Hepatocyte (in vitro differentiated cells): ENCODE data around the gene TGM2. TPM values are rescaled to one million over a fixed set of nuclear protein-coding genes. Genes with fewer than 3 reads are reported as not detected.
A peak's percentile ranks its signal among the peaks of the same experiment; 100 is the strongest.

Source experiments
- DNase-seq: peaks from one replicate; pipeline ENCODE4 v3.0.0-alpha.2; 2016; ENCODE audit warnings: low spot score
- H2AFZ ChIP-seq: fragments of 200-600 bp; sonication (generic); 2 replicates; pipeline ENCODE4 v1.6.0; 2016; ENCODE audit warnings: antibody characterized with exemption, mild to moderate bottlenecking
- H3K27ac ChIP-seq: fragments of 200-600 bp; sonication (generic); 2 replicates; pipeline ENCODE4 v1.5.1; 2016; ENCODE audit warnings: mild to moderate bottlenecking
- H3K27me3 ChIP-seq: fragments of 200-600 bp; sonication (generic); 2 replicates; pipeline ENCODE4 v1.6.1; 2016
- H3K36me3 ChIP-seq: fragments of 200-600 bp; sonication (generic); replicated peaks from 2 replicates; pipeline ENCODE4 v1.5.1; 2016; ENCODE audit warnings: low read depth; ENCODE audit not compliant: insufficient read depth
- H3K4me1 ChIP-seq: fragments of 200-600 bp; sonication (generic); 2 replicates; pipeline ENCODE4 v1.5.1; 2016; ENCODE audit warnings: mild to moderate bottlenecking, moderate library complexity; ENCODE audit not compliant: insufficient read depth
- H3K4me2 ChIP-seq: fragments of 200-600 bp; sonication (generic); 2 replicates; pipeline ENCODE4 v1.6.0; 2016
- H3K4me3 ChIP-seq: fragments of 200-600 bp; sonication (generic); 2 replicates; pipeline ENCODE4 v1.5.1; 2016; ENCODE audit warnings: mild to moderate bottlenecking
- H3K79me2 ChIP-seq: fragments of 200-600 bp; sonication (generic); 2 replicates; pipeline ENCODE4 v1.6.0; 2017; ENCODE audit warnings: mild to moderate bottlenecking
- H3K9me2 ChIP-seq: fragments of 200-600 bp; sonication (generic); replicated peaks from 2 replicates; pipeline ENCODE4 v1.6.0; 2017; ENCODE audit warnings: mild to moderate bottlenecking; ENCODE audit not compliant: insufficient read depth
- H3K9me3 ChIP-seq: fragments of 200-600 bp; sonication (generic); 2 replicates; pipeline ENCODE4 v1.5.1; 2016; ENCODE audit warnings: low read depth, mild to moderate bottlenecking
- H4K20me1 ChIP-seq: fragments of 200-600 bp; sonication (generic); 2 replicates; pipeline ENCODE4 v1.6.0; 2016; ENCODE audit warnings: mild to moderate bottlenecking; ENCODE audit not compliant: insufficient read depth, poor library complexity, severe bottlenecking
- EZH2 ChIP-seq: fragments of 200-600 bp; sonication (generic); IDR thresholded peaks from 2 replicates; pipeline ENCODE4 v1.6.1; 2016; ENCODE audit warnings: antibody characterized with exemption, mild to moderate bottlenecking, borderline replicate concordance
- EZH2phosphoT487 ChIP-seq: fragments of 200-600 bp; sonication (generic); IDR thresholded peaks from one replicate; pipeline ENCODE4 v1.6.1; 2018; ENCODE audit warnings: antibody characterized with exemption, mild to moderate bottlenecking, low read depth, moderate library complexity; ENCODE audit not compliant: unreplicated experiment, severe bottlenecking
- WGBS: methylation state at CpG from one replicate; pipeline ENCODE4 v1.1.6; 2016; ENCODE audit warnings: low lambda C conversion rate; ENCODE audit errors: missing lambda C conversion rate; 5-methylcytosine and 5-hydroxymethylcytosine counted together
- polyA plus RNA-seq: library from polyadenylated mRNA; unstranded; fragments of >200 nt; fragmentation: Nextera tagmentation; extraction: Ambion mirVana; gene quantifications from 2 replicates; pipeline ENCODE4 v1.2.1, GENCODE V29; 2016
- total RNA-seq: library from RNA; depleted of rRNA; stranded (reverse); fragments of >200 nt; gene quantifications from 2 replicates; pipeline ENCODE4 v1.2.3, GENCODE V29; 2014
- TF ChIP-seq, protein P1 (sequence below): fragments of 200-600 bp; sonication (generic); IDR thresholded peaks from 2 replicates; pipeline ENCODE4 v1.5.1; 2016; ENCODE audit warnings: antibody characterized with exemption, mild to moderate bottlenecking; ENCODE audit not compliant: poor library complexity

The TGM2 gene
- total and polyA plus RNA-seq, 2 experiments from 2014 or later = 85.8 to 133 TPM

DNA sequence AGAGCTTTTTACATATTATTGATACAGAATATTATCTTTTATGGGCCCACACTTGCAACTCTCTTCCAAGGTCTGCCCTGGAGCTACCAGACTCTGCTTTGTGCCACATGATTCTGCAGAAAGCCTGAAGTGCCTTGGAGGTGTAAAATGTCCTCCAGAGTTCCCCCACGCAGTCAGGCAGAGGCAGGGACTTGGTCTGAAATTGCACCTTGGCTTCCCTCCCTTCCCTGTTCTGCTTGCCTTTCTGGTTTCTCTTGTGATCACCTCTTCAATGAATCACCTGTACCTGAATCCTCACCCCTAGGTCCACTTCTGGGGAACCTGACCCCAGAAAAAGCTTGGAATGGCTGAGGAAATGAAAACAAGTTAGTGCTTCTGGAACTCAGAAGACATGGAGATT is 43.0 kb upstream of the TGM2 start:
- TF ChIP-seq EZH2 (no peak), EZH2phosphoT487 (no peak)
- TF ChIP-seq, protein P1, sequence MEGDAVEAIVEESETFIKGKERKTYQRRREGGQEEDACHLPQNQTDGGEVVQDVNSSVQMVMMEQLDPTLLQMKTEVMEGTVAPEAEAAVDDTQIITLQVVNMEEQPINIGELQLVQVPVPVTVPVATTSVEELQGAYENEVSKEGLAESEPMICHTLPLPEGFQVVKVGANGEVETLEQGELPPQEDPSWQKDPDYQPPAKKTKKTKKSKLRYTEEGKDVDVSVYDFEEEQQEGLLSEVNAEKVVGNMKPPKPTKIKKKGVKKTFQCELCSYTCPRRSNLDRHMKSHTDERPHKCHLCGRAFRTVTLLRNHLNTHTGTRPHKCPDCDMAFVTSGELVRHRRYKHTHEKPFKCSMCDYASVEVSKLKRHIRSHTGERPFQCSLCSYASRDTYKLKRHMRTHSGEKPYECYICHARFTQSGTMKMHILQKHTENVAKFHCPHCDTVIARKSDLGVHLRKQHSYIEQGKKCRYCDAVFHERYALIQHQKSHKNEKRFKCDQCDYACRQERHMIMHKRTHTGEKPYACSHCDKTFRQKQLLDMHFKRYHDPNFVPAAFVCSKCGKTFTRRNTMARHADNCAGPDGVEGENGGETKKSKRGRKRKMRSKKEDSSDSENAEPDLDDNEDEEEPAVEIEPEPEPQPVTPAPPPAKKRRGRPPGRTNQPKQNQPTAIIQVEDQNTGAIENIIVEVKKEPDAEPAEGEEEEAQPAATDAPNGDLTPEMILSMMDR = no peak
- Histone ChIP-seq H3K79me2 (no peaks in the 10 kb centered on the region), H3K9me3 (no peaks in the 10 kb centered on the region)

DNA sequence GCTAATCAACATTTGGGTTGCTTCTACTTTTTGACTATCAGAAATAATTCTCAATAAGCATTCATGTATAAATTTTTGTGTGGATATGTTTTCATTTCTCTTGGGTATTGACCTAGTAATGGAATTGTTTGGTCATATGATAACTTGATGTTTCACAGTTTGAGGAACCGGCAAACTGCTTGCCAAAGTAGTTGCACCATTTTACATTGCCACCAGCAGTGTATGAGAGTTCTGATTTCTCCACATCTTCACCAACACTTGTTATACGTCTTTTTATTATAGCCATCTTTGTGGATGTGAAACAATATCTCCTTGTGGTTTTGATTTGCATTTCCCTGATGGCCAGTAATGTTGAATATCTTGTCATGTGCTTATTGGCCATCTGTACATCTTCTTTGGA is 42.6 kb upstream of the TGM2 start:
- H3K9me2 ChIP-seq = no peaks in the 10 kb centered on the region
- no peaks in the 10 kb centered on the region for H3K27me3 ChIP-seq
- 65% methylated on average over 2 of the region's 2 CpGs for WGBS
- no peaks in the 10 kb centered on the region for H4K20me1 ChIP-seq
- H3K27ac ChIP-seq = no peak overlapping the region
- no peak overlapping the region for H3K4me3 ChIP-seq
- TF ChIP-seq EZH2phosphoT487 (no peak), EZH2 (no peak)
- TF ChIP-seq, protein P1 = no peak
- H3K4me2 ChIP-seq = no peak overlapping the region
- H3K79me2 ChIP-seq = no peaks in the 10 kb centered on the region
- H2AFZ ChIP-seq = no peak overlapping the region
- no peak for DNase-seq
- peaks cover 4% of the 10 kb centered on the region for H3K4me1 ChIP-seq
- no peaks in the 10 kb centered on the region for H3K9me3 ChIP-seq
- no peaks in the 10 kb centered on the region for H3K36me3 ChIP-seq

More for the DNA sequence above, 43.0 kb upstream of the TGM2 start:
- H3K4me1 ChIP-seq = peaks cover 4% of the 10 kb centered on the region
- no peak overlapping the region for H3K4me3 ChIP-seq
- WGBS = 74% methylated on average over 1 of the region's 1 CpG
- no peaks in the 10 kb centered on the region for H4K20me1 ChIP-seq
- no peak overlapping the region for H2AFZ ChIP-seq
- no peak overlapping the region for H3K4me2 ChIP-seq
- H3K27me3 ChIP-seq = no peaks in the 10 kb centered on the region
- H3K27ac ChIP-seq = no peak overlapping the region
- H3K36me3 ChIP-seq = no peaks in the 10 kb centered on the region
- DNase-seq = no peak
- no peaks in the 10 kb centered on the region for H3K9me2 ChIP-seq

DNA sequence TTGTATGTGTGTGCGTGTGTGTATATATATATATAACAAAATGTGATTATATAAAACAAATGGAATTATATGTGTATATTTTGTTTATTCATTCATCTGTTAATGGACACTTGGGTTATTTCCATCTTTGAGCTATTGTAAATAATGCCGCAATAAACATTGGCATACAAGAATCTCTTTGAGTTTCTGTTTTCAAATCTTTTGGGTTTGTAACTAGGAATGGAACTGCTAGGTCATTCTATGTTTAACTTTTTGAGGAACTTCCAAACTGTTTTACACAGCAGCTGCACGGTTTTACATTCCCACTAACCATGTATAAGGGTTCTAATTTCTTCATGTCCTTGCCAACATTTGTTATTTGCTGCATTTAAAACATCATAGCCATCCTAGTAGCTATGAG is 39.9 kb upstream of the TGM2 start:
- TF ChIP-seq EZH2phosphoT487 = no peak
- TF ChIP-seq, protein P1 = no peak
- TF ChIP-seq EZH2 = no peak
- Histone ChIP-seq H4K20me1 (no peaks in the 10 kb centered on the region), H3K79me2 (no peaks in the 10 kb centered on the region), H3K9me2 (no peaks in the 10 kb centered on the region), H3K27ac (peak overlapping the region; percentile 11), H3K4me2 (no peak overlapping the region), H2AFZ (no peak overlapping the region), H3K4me3 (no peak overlapping the region), H3K4me1 (peaks cover 4% of the 10 kb centered on the region), H3K36me3 (no peaks in the 10 kb centered on the region), H3K9me3 (no peaks in the 10 kb centered on the region), H3K27me3 (no peaks in the 10 kb centered on the region)
- WGBS = 67% methylated on average over 3 of the region's 3 CpGs
- DNase-seq = no peak

- peaks cover 3% of the 10 kb centered on the region for H3K4me1 ChIP-seq
- DNase-seq = no peak
- no peaks in the 10 kb centered on the region for H3K9me3 ChIP-seq
- H3K4me2 ChIP-seq = no peak overlapping the region
- no peaks in the 10 kb centered on the region for H3K79me2 ChIP-seq
- no peak overlapping the region for H3K4me3 ChIP-seq
- H3K9me2 ChIP-seq = no peaks in the 10 kb centered on the region
- TF ChIP-seq EZH2phosphoT487 (no peak), EZH2 (no peak)
- TF ChIP-seq, protein P1 = no peak
- no peak overlapping the region for H2AFZ ChIP-seq
- H3K27me3 ChIP-seq = no peaks in the 10 kb centered on the region
- no peaks in the 10 kb centered on the region for H3K36me3 ChIP-seq
- H4K20me1 ChIP-seq = no peaks in the 10 kb centered on the region
- WGBS = 75% methylated on average over 2 of the region's 2 CpGs
- H3K27ac ChIP-seq = peak overlapping the region; percentile 47
These were observed 38.9 kb upstream of the TGM2 start for GRCh38 chr20:38203981-38204357.
